ENCODE measurements around the gene ADRA2A.

DNA sequence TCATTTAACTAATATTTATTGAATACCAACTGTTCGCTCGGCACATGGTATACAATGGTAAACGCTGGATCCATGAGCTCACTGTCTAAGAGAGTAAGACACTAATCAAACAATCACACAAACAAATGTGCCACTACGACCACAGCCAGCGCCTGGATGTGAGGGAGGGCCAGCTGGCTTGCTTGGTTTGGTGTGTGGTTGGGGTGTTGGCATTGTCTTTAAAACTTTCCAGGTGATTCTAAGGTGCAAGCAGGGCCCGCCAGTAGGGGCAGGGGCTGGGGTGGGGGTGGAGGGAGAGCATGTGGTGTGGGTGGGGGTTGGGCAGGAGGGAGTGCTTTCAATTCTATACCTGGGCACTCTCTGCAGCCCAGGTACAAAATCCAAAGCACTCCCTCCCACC lies 31.6 kb downstream of the ADRA2A start:
- TF ChIP-seq, protein P1, sequence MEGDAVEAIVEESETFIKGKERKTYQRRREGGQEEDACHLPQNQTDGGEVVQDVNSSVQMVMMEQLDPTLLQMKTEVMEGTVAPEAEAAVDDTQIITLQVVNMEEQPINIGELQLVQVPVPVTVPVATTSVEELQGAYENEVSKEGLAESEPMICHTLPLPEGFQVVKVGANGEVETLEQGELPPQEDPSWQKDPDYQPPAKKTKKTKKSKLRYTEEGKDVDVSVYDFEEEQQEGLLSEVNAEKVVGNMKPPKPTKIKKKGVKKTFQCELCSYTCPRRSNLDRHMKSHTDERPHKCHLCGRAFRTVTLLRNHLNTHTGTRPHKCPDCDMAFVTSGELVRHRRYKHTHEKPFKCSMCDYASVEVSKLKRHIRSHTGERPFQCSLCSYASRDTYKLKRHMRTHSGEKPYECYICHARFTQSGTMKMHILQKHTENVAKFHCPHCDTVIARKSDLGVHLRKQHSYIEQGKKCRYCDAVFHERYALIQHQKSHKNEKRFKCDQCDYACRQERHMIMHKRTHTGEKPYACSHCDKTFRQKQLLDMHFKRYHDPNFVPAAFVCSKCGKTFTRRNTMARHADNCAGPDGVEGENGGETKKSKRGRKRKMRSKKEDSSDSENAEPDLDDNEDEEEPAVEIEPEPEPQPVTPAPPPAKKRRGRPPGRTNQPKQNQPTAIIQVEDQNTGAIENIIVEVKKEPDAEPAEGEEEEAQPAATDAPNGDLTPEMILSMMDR (optimal IDR thresholded peaks at IDR 0.05 in 1 of 3, IDR thresholded peaks at IDR 0.05 in 1 of 3, conservative IDR thresholded peaks at IDR 0.05 in 1 of 3; ENCODE audit: extremely low read depth in 1 of 3, insufficient read depth in 2 of 3, low read length in 3 of 3), result no peak
- TF ChIP-seq EZH2 (IDR thresholded peaks at IDR 0.05; ENCODE audit: low read length), result no peak
